ENCODE results near the gene ZNF740.
"Not testable (repeated sequence)": the region's sequence is repeated elsewhere in the genome, so short reads cannot be mapped to it uniquely, and the experiment has no call there.

ZNF740 gene

GRCh38 chr12:53180220-53180930 lies at the start of gene ZNF740, which contains the start of gene CSAD:
Gene ZNF740 (plus strand): TSS chr12:53180722. CDS start chr12:53181984, 1,262 bp downstream.
Gene CSAD (minus strand): TSS chr12:53180925. CDS start chr12:53173470, 7,455 bp downstream.
- peak; percentile 96 for DNase-seq

GRCh38 chr12:53131844-53132243 lies 48.7 kb upstream of the ZNF740 start:
- DNase-seq = no peak

GRCh38 chr12:53133722-53134121 lies 46.8 kb upstream of the ZNF740 start:
- no peak for DNase-seq

GRCh38 chr12:53143355-53143754 lies 37.2 kb upstream of the ZNF740 start:
- no peak for DNase-seq

GRCh38 chr12:53145383-53146260 lies 34.9 kb upstream of the ZNF740 start:
- DNase-seq = no peak

- DNase-seq = no peak
Measured at GRCh38 chr12:53147181-53147580, 33.3 kb upstream of the ZNF740 start.

- DNase-seq = no peak
Measured at GRCh38 chr12:53147653-53148052, 32.9 kb upstream of the ZNF740 start.

GRCh38 chr12:53151039-53151438 lies 29.5 kb upstream of the ZNF740 start:
- DNase-seq = no peak

- DNase-seq = no peak
Measured at GRCh38 chr12:53152390-53152789, 28.1 kb upstream of the ZNF740 start.

GRCh38 chr12:53159195-53159839 lies 21.2 kb upstream of the ZNF740 start:
- peak; percentile 59 for DNase-seq

- DNase-seq = no peak
Measured at GRCh38 chr12:53160000-53160399, 20.5 kb upstream of the ZNF740 start.

GRCh38 chr12:53160673-53161072 lies 19.8 kb upstream of the ZNF740 start:
- no peak for DNase-seq

GRCh38 chr12:53161119-53161911 lies 19.2 kb upstream of the ZNF740 start:
- DNase-seq = no peak

GRCh38 chr12:53163008-53163407 lies 17.5 kb upstream of the ZNF740 start:
- not testable (repeated sequence) for DNase-seq

- DNase-seq = no peak
Measured at GRCh38 chr12:53166837-53167236, 13.7 kb upstream of the ZNF740 start.

GRCh38 chr12:53169644-53170043 lies 10.9 kb upstream of the ZNF740 start:
- no peak for DNase-seq

GRCh38 chr12:53170215-53170614 lies 10.3 kb upstream of the ZNF740 start:
- DNase-seq = no peak

GRCh38 chr12:53170876-53171724 lies 9.4 kb upstream of the ZNF740 start:
- no peak for DNase-seq

GRCh38 chr12:53171725-53172329 lies 8.7 kb upstream of the ZNF740 start:
- no peak for DNase-seq

- DNase-seq = no peak
Measured at GRCh38 chr12:53172352-53172751, 8.2 kb upstream of the ZNF740 start.

GRCh38 chr12:53173085-53173715 lies 7.3 kb upstream of the ZNF740 start:
- DNase-seq = no peak
